Fibroblast of peridontal ligament (primary cell): Measurements from ENCODE around the gene IFNAR2.
A peak's percentile ranks its signal among the peaks of the same experiment; 100 is the strongest.

Experiments used
- DNase-seq: peaks from one replicate; pipeline ENCODE4 v3.0.0-alpha.2; 2010; ENCODE audit errors: extremely low read depth

The IFNAR2 gene

GRCh38 chr21:33229784-33230544 lies at the start of gene IFNAR2:
TSS of gene IFNAR2 (plus strand) at chr21:33229938. CDS start at chr21:33241923, 11,985 bp downstream.
- DNase-seq = peak; percentile 33

GRCh38 chr21:33185852-33186251 lies 43.9 kb upstream of the IFNAR2 start:
- no peak for DNase-seq

DNA sequence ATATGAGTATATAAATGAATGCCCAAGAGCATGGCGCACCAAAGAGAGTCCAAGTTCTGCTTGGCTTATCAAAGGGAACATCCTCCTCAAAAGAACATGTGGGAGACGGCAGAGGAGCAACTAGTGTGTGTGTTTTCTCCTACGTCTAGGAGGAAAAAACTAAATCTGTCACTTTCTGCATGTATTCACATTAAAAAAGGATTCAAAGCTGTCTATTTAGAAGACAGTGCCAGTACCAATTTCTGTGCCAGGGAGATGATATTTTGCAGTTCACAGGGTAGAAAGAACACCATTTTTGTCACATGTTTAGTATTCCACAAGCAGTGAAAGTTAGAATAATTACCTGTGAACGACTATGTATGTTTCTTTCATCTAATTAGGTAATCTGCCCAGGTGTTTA lies 42.5 kb upstream of the IFNAR2 start:
- no peak for DNase-seq

GRCh38 chr21:33189237-33189636 lies 40.5 kb upstream of the IFNAR2 start:
- no peak for DNase-seq

DNA sequence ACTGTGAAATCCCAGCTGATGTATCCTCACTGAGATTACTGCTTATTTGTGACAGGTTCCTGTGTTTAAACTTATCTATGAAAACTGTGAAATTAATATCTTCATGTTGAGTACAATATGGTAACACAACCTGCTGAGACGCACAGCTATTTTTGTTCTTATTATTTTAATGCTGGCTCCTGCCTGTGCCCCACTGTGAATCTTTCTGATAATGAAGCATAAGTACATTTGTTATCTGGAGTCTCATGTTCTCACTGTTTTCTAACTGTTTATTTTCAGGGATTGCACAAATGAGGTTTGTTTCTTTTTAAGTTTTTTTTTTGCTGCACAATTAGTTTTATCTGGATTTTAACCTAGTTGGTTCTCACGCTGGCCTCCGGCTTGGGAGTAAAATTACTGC lies 39.9 kb upstream of the IFNAR2 start:
- no peak for DNase-seq

DNA sequence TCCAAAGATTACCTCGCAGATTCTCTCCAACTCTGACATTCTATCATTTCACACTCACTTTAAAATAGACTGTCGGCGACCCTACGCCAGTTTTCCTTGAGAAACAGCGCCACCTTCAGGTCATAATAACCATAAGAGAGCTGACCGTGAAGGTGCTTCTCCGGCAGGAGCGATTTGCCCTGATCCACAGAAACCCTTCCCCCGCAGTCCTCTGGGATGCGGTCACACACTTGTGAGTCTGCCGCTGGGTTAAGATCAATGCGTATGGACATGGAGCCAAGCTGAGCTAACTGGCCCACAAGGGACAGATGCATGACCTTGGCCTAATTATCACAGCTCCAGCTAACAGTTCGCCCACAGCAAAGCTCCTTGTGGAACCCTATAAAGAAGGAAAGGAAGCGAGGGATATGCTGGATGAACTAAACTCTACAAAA lies 32.8 kb upstream of the IFNAR2 start:
- DNase-seq = peak; percentile 71

DNA sequence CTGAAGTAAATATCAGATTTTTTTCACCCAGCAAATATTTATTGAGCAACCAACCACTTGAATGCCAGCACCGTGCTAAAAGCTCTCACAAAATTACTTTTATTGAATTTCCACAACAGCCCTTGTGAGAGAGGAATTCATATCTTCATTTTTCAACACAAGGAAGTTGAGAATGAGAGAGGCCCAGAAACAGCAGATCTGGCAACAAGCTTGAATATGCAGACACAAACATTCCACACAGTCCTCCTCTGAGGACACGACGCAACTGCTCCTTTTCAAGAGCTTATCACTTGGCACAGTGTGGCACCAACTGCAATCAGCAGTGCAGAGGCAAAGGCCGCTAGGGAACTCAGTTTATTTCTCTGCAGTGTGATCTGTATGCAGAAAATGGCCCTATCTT lies 32.2 kb upstream of the IFNAR2 start:
- DNase-seq = no peak

- peak; percentile 55 for DNase-seq
These were observed 31.2 kb upstream of the IFNAR2 start for GRCh38 chr21:33198346-33199099.

- DNase-seq = no peak
These were observed 30.7 kb upstream of the IFNAR2 start for GRCh38 chr21:33199100-33199464.

DNA sequence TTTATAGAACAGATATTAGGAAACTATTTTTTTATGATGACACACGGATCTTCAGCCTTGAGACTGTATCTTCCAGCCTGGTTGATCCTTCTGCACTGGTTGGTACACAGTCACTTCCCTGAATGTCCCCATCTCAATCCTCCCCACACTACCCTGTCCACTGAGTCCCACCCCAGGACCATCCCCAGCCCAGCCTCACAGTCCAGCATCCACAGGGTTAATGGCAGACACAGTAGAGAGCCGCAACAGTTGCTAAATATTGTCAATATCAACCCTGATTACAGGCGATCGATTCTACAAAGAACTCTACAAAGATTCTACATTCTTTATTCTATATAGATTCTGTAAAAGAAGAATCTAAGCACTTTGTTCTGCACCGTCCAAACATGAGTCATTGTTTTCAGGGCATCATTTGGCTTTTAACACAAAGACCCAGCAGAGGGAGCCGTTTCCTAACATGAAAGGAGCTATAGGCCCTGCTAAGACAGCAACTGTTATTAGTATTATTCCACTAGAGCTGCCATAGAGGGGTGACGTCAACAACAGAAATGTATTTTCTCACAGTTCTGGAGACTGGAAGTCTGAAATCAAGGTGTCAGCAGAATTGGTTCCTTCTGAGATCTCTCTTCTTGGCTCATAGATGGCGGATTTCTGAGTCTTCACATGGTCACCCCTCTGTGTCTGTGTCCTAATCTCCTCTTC lies 30.1 kb upstream of the IFNAR2 start:
- DNase-seq = peak; percentile 97

DNA sequence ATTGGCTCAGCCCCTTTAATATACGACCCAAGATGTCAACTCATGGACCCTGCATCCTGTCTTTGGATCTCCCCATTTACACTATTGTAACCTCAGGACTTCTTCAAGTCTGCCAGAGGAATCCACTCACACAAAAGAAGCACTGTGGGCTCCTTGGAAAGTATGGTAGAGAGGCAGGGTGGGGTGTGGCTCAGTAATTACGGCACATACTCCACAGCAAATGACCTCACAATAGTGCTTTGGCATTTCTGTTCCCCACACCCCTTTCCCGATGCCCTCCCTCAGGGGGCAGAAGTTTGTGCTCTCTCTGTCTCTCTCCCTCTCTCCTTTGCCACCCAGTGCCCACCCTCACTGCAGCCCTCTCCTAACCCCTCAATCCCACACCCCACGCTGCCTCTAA lies 27.8 kb upstream of the IFNAR2 start:
- no peak for DNase-seq

GRCh38 chr21:33202464-33203363 lies 27.0 kb upstream of the IFNAR2 start:
- no peak for DNase-seq

GRCh38 chr21:33203371-33203724 lies 26.4 kb upstream of the IFNAR2 start:
- no peak for DNase-seq

- no peak for DNase-seq
These were observed 24.3 kb upstream of the IFNAR2 start for GRCh38 chr21:33205476-33205875.

- no peak for DNase-seq
These were observed 22.9 kb upstream of the IFNAR2 start for GRCh38 chr21:33206771-33207281.

GRCh38 chr21:33207449-33208149 lies 22.1 kb upstream of the IFNAR2 start:
- DNase-seq = no peak

- DNase-seq = no peak
These were observed 21.2 kb upstream of the IFNAR2 start for GRCh38 chr21:33208534-33208933.

- DNase-seq = no peak
These were observed 18.4 kb upstream of the IFNAR2 start for GRCh38 chr21:33211305-33211704.

DNA sequence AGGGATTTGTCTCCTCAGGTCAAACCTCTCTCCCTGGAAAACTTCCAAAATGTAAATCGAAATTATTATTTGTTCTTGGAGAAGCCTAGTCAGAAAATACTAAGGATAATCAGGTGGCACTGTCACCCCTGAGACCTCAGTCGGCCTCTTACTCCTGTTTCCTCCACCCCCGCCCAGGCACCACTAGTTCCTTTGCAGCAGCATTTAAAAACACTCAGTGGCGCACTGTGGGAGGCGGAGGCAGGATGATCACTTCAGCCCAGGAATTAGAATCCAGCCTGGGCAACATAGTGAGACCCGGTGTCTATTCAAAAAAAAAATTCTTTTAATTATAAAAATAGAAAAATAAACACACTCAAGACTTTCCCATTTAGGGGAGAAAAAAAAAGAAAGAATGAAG lies 18.0 kb upstream of the IFNAR2 start:
- no peak for DNase-seq

- DNase-seq = peak; percentile 50
These were observed 17.4 kb upstream of the IFNAR2 start for GRCh38 chr21:33212159-33212851.
